ENCODE measurements around the gene TTC19.
"Not testable (repeated sequence)": the region's sequence is repeated elsewhere in the genome, so short reads cannot be mapped to it uniquely, and the experiment has no call there.

TTC19 gene

DNA sequence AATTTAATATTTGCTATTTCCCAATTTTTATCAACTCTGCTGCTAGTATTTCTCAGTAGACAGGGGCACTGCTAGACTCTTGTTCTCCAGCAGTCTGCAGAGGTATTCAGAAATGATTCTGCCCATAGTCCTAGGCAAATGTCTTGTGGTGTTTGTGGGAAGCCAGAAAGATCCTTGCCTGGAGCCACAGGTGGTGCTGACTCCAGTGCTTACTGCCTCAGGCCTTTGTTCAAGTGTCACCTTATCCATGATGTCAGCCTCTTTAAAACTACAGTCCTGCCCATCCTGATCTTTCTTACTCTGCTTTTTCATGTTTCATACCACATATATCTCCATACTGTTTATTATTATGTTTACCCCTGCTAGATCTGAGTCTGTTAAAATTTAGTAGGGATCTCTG is 26.6 kb upstream of the TTC19 start:
- Histone ChIP-seq H3K4me1 (ENCODE audit: control insufficient read depth, insufficient read depth, low read length, unreplicated experiment) (no peaks in the 10 kb centered on the region), H3K27ac (ENCODE audit: low read depth, low read length) (no peak overlapping the region), H3K79me2 (ENCODE audit: control insufficient read depth, insufficient read depth, low read length, unreplicated experiment) (peaks cover 49% of the 10 kb centered on the region), H2AFZ (ENCODE audit: low read length, unreplicated experiment) (no peak overlapping the region), H3K36me3 (ENCODE audit: insufficient read depth, low read length) (peaks cover 5% of the 10 kb centered on the region; the same call in 1 of the 2 replicates), H3K4me3 (ENCODE audit: low read depth, low read length) (no peak overlapping the region), H3K27me3 (ENCODE audit: insufficient read depth, low read length) (no peaks in the 10 kb centered on the region)

DNA sequence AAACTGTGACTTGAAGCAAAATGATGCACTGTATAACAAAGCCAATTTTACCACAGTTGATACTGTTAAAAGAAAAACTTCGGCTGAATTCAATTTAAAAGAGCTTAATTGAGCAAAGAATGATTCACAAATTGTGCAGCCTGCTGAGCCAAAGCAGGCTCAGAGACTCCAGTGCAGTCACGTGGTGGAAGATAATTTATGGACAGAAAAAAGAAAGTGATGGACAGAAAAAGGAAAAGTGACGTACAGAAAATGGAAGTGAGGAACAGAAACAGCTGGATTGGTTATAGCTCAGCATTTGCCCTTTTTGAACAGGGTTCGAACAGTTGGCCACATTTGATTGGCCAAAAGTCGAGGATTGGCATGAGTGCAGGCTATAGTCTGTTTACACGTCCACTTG is 25.8 kb upstream of the TTC19 start:
- Histone ChIP-seq H3K27ac (ENCODE audit: low read depth, low read length) (no peak overlapping the region), H2AFZ (ENCODE audit: low read length, unreplicated experiment) (no peak overlapping the region), H3K36me3 (ENCODE audit: insufficient read depth, low read length) (peaks cover 5% of the 10 kb centered on the region; the same call in 1 of the 2 replicates), H3K4me3 (ENCODE audit: low read depth, low read length) (no peak overlapping the region), H3K4me1 (ENCODE audit: control insufficient read depth, insufficient read depth, low read length, unreplicated experiment) (no peaks in the 10 kb centered on the region), H3K27me3 (ENCODE audit: insufficient read depth, low read length) (no peaks in the 10 kb centered on the region), H3K79me2 (ENCODE audit: control insufficient read depth, insufficient read depth, low read length, unreplicated experiment) (peaks cover 41% of the 10 kb centered on the region)

DNA sequence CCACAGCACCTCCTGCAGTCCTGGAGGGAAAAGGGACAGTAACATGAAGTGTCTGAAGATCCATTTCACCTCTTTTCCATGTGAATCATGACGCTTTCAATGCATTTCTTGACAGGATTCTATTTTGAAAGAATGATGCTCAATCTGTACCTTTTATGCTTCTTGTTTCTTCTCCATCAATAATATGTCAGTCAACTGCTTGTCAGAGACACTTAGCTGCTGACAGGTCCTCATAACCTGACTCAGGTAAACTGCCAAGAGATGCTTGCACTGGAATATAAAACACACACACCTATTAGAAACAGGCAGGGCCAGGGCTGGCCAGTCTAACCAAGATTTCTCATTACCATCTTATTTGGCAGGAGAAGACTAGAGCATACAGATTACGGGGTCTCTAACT is 21.7 kb upstream of the TTC19 start:
- Histone ChIP-seq H2AFZ (ENCODE audit: low read length, unreplicated experiment) (no peak overlapping the region), H3K4me1 (ENCODE audit: control insufficient read depth, insufficient read depth, low read length, unreplicated experiment) (peaks cover 24% of the 10 kb centered on the region), H3K36me3 (ENCODE audit: insufficient read depth, low read length) (peaks cover 5% of the 10 kb centered on the region; the same call in 1 of the 2 replicates), H3K27me3 (ENCODE audit: insufficient read depth, low read length) (no peaks in the 10 kb centered on the region), H3K79me2 (ENCODE audit: control insufficient read depth, insufficient read depth, low read length, unreplicated experiment) (peaks cover 24% of the 10 kb centered on the region), H3K4me3 (ENCODE audit: low read depth, low read length) (no peak overlapping the region), H3K27ac (ENCODE audit: low read depth, low read length) (no peak overlapping the region)

DNA sequence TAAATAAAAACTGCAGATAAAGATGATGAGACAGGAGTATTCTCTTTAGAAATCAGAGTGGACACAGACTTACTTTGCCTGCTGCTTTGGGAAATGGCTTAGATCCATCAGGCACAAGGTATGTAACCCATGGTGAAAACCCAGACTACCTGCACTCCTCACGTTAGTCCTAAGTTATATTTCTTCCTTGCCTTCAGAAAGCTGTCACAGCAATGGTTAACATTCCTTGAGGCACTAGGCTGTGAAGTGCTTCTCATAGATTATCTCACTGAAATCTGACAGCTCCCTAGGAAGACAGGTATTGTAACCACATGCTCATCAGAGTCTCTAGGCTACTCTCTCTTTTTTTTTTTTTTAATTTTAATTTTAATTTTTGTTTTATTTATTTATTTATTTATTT is 21.0 kb upstream of the TTC19 start:
- Histone ChIP-seq H2AFZ (ENCODE audit: low read length, unreplicated experiment) (no peak overlapping the region), H3K79me2 (ENCODE audit: control insufficient read depth, insufficient read depth, low read length, unreplicated experiment) (peaks cover 17% of the 10 kb centered on the region), H3K36me3 (ENCODE audit: insufficient read depth, low read length) (0 out of 2 replicates have a peak, but pooled peaks cover 5% of the 10 kb centered on the region)

DNA sequence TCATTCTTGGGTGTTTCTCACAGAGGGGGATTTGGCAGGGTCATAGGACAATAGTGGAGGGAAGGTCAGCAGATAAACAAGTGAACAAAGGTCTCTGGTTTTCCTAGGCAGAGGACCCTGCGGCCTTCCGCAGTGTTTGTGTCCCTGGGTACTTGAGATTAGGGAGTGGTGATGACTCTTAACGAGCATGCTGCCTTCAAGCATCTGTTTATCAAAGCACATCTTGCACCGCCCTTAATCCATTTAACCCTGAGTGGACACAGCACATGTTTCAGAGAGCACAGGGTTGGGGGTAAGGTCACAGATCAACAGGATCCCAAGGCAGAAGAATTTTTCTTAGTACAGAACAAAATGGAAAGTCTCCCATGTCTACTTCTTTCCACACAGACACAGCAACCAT is 20.6 kb upstream of the TTC19 start:
- H3K27me3 ChIP-seq (ENCODE audit: insufficient read depth, low read length); H3K27ac ChIP-seq (ENCODE audit: low read depth, low read length); H3K4me3 ChIP-seq (ENCODE audit: low read depth, low read length); H2AFZ ChIP-seq (ENCODE audit: low read length, unreplicated experiment); H3K36me3 ChIP-seq (ENCODE audit: insufficient read depth, low read length): not testable (repeated sequence)
- peaks cover 13% of the 10 kb centered on the region for H3K79me2 ChIP-seq (ENCODE audit: control insufficient read depth, insufficient read depth, low read length, unreplicated experiment)
- peaks cover 24% of the 10 kb centered on the region for H3K4me1 ChIP-seq (ENCODE audit: control insufficient read depth, insufficient read depth, low read length, unreplicated experiment)

More for the DNA sequence above, 21.0 kb upstream of the TTC19 start:
- H3K4me3 ChIP-seq (ENCODE audit: low read depth, low read length) = no peak overlapping the region
- H3K4me1 ChIP-seq (ENCODE audit: control insufficient read depth, insufficient read depth, low read length, unreplicated experiment) = peaks cover 24% of the 10 kb centered on the region
- no peak overlapping the region for H3K27ac ChIP-seq (ENCODE audit: low read depth, low read length)
- no peaks in the 10 kb centered on the region for H3K27me3 ChIP-seq (ENCODE audit: insufficient read depth, low read length)

DNA sequence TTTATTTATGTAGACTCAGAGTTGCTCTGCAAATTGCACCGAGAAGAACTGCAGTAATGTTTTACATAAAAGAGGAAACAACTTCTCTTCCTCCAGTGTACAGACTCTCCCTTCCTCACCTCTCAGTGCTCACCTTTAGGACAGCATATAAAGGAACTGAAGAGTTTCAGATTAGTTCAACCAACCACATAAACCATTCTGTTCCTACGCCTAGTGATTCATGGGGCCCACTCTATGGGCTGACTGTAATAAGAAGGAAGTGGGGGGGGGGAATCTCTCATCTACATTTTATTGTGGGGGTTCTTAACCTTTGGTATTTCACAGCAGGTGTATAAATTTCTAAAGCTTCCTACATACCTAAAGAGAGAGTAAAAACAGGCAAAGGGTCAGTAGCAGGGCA is 18.4 kb upstream of the TTC19 start:
- no peaks in the 10 kb centered on the region for H3K79me2 ChIP-seq (ENCODE audit: control insufficient read depth, insufficient read depth, low read length, unreplicated experiment)

DNA sequence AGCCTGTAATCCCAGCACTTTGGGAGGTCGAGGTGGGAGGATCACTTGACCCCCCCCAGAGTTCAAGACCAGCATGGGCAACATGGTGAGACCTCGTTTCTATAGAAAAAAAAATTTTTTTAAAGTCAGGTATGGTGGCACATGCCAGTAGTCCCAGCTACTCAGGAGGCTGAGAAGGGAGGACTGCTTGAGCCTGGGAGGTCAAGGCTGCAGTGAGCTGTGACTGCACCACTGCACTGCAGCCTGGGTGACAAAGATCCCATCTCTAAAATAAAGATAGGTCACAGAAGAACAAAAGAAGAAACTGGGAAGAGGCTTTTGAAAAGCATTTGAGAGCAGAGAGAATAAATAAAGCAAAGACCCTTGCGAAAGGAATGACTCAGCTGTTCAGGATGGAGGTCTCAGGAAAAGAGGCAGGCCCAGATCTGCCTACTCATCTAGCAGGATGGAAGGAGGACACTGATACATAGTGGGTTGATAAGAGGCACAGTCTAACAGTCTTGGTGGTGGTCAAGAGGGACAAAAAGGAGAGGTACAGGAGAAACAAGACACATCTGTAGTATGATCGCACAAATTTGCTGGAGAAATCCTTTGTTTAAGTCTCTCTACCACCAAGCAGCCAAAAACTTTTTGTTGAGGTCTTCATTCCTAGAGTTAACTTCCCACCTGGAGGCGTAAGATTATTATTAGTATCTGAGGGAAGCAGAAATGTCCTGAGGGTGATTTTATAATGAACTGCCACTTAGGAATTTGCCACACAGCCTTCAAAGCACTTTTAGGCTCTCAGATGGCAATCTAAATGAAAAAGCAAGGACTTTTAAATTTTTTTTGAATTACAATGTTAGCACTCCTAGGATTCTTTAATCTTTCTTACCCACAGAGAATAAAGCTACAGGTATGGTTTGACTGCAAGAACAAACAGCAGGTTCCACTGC is 17.7 kb upstream of the TTC19 start:
- Histone ChIP-seq H3K79me2 (ENCODE audit: control insufficient read depth, insufficient read depth, low read length, unreplicated experiment) (no peaks in the 10 kb centered on the region), H3K27ac (ENCODE audit: low read depth, low read length) (peak overlapping the region; percentile 78), H3K4me1 (ENCODE audit: control insufficient read depth, insufficient read depth, low read length, unreplicated experiment) (peaks cover 24% of the 10 kb centered on the region), H3K27me3 (ENCODE audit: insufficient read depth, low read length) (no peaks in the 10 kb centered on the region), H3K4me3 (ENCODE audit: low read depth, low read length) (no peak overlapping the region), H2AFZ (ENCODE audit: low read length, unreplicated experiment) (no peak overlapping the region), H3K36me3 (ENCODE audit: insufficient read depth, low read length) (0 out of 2 replicates have a peak, but pooled peaks cover 5% of the 10 kb centered on the region)

More for the DNA sequence above, 18.4 kb upstream of the TTC19 start:
- Histone ChIP-seq H3K27ac (ENCODE audit: low read depth, low read length) (peak overlapping the region; percentile 78), H3K36me3 (ENCODE audit: insufficient read depth, low read length) (0 out of 2 replicates have a peak, but pooled peaks cover 5% of the 10 kb centered on the region), H3K4me3 (ENCODE audit: low read depth, low read length) (no peak overlapping the region), H2AFZ (ENCODE audit: low read length, unreplicated experiment) (no peak overlapping the region), H3K27me3 (ENCODE audit: insufficient read depth, low read length) (no peaks in the 10 kb centered on the region), H3K4me1 (ENCODE audit: control insufficient read depth, insufficient read depth, low read length, unreplicated experiment) (peaks cover 24% of the 10 kb centered on the region)

DNA sequence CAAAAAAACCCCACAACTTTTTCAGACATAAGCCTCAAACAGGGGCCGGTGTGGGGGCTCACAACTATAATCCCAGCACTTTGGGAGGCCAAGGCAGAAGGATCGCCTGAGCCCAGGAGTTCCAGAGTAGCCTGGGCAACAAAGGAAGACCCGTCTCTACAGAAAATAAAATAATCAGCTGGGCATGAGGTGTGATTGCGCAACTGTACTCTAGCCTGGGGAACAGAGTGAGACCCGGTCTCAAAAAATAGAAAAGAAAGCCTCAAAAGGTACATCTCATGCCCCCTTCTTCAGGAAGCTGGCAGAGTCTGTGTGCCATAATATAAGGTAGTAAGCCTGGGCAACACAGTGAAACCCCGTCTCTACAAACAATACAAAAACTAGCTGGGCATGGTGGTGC is 3.3 kb upstream of the TTC19 start:
- H3K79me2 ChIP-seq (ENCODE audit: control insufficient read depth, insufficient read depth, low read length, unreplicated experiment) = peaks cover 21% of the 10 kb centered on the region
- peaks cover 11% of the 10 kb centered on the region for H3K4me1 ChIP-seq (ENCODE audit: control insufficient read depth, insufficient read depth, low read length, unreplicated experiment)
- H2AFZ ChIP-seq (ENCODE audit: low read length, unreplicated experiment) = no peak overlapping the region
- H3K36me3 ChIP-seq (ENCODE audit: insufficient read depth, low read length) = peaks cover 2% of the 10 kb centered on the region
- no peaks in the 10 kb centered on the region for H3K27me3 ChIP-seq (ENCODE audit: insufficient read depth, low read length)
- H3K27ac ChIP-seq (ENCODE audit: low read depth, low read length) = no peak overlapping the region
- no peak overlapping the region for H3K4me3 ChIP-seq (ENCODE audit: low read depth, low read length)

DNA sequence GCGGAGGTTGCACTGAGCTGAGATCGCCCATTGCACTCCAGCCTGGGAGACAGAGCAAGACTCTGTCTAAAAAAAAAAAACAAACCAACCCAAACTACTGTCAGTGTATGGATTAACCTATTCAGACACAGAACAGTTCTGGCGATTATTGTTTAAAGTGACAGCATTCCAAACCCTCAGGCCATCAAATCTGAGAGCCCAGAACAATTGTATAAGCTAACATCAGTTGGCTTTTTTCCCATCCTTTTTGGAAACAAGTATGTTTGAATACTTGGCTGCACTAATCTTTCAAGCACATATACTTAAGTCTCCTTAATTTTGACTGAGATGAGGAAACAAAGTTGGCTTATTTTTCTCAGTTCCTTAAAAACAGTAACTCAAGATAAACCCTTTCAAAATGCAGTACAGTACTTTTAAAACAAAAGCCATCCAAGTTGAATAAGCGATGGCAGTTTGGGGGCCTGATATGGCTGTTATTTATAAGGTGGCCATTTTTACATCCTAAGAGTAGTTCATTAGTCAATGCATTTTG is 1.5 kb upstream of the TTC19 start:
- Histone ChIP-seq H2AFZ (ENCODE audit: low read length, unreplicated experiment) (no peak overlapping the region), H3K27ac (ENCODE audit: low read depth, low read length) (peak overlapping the region; percentile 23)

DNA sequence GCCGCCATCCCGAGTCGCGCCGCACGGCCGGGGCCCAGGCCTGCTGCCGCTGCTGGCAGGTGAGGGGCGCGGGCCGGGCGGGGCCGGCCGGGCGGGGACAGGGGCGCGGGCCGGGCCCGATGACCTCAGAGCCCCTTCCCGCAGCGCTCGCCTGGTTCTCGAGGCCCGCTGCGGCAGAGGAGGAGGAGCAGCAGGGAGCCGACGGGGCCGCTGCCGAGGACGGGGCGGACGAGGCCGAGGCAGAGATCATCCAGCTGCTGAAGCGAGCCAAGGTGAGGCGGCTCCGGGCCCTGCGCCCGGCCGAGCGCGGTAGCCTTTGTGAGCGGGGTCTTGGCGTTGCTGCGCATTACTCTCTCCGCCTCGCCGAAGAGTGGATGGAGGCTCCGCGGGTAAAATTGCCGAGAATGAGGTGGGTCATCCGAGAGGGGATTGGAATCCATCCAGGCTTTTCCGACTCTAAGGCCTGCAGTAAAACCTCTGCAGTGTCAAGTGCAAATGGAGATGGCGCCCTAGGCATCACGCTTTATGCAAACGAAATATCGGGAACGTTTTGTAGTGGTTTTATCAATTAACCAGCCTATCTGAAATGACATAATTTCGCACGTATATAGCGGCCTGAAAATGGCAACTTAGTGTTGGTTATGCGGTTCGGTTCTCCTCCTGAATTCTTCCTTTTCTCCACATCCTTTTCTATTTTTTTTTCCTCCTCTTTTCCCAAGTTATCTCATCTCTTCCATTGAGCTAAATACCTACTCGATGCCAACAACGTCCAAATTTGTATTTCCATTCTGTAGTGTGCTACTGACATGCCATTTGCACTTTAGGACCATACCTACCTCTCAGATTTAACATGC is 577 bp downstream of the TTC19 start:
- Histone ChIP-seq H3K79me2 (ENCODE audit: control insufficient read depth, insufficient read depth, low read length, unreplicated experiment) (peaks cover 34% of the 10 kb centered on the region), H3K36me3 (ENCODE audit: insufficient read depth, low read length) (peaks cover 38% of the 10 kb centered on the region), H2AFZ (ENCODE audit: low read length, unreplicated experiment) (peak overlapping the region; percentile 61), H3K4me3 (ENCODE audit: low read depth, low read length) (peak overlapping the region; percentile 98), H3K27ac (ENCODE audit: low read depth, low read length) (peak overlapping the region; percentile 91), H3K4me1 (ENCODE audit: control insufficient read depth, insufficient read depth, low read length, unreplicated experiment) (peaks cover 14% of the 10 kb centered on the region), H3K27me3 (ENCODE audit: insufficient read depth, low read length) (no peaks in the 10 kb centered on the region)

More for the DNA sequence above, 1.5 kb upstream of the TTC19 start:
- Histone ChIP-seq H3K36me3 (ENCODE audit: insufficient read depth, low read length) (peaks cover 20% of the 10 kb centered on the region), H3K79me2 (ENCODE audit: control insufficient read depth, insufficient read depth, low read length, unreplicated experiment) (peaks cover 36% of the 10 kb centered on the region), H3K4me3 (ENCODE audit: low read depth, low read length) (peak overlapping the region; percentile 98), H3K4me1 (ENCODE audit: control insufficient read depth, insufficient read depth, low read length, unreplicated experiment) (peaks cover 14% of the 10 kb centered on the region), H3K27me3 (ENCODE audit: insufficient read depth, low read length) (no peaks in the 10 kb centered on the region)

Measured in ACC112 (cell line).